SK-N-SH treated with all-trans-retinoic acid at 6 μM for 48 hours (cell line): ENCODE measurements around the gene STUM.

ENCODE experiments used
- ATAC-seq: fragments of 200-7000 bp; cut with Tn5 transposase; 3 replicates; pipeline ENCODE4 v1.9.1; 2020; ENCODE audit warnings: mild to moderate bottlenecking, moderate library complexity
- ARNTL ChIP-seq: fragments of 450-650 bp; formaldehyde crosslinking; IDR thresholded peaks from 2 replicates; pipeline ENCODE4 v1.5.0; 2020; ENCODE audit warnings: low read depth, mild to moderate bottlenecking, moderate library complexity, borderline replicate concordance
- BACH2 ChIP-seq: fragments of 250-450 bp; sonication (Bioruptor Pico); IDR thresholded peaks from 2 replicates; pipeline ENCODE4 v1.9.0; 2021; ENCODE audit warnings: mild to moderate bottlenecking, borderline replicate concordance
- CSRNP3 ChIP-seq: fragments of 250-450 bp; sonication (Bioruptor Pico); IDR thresholded peaks from 2 replicates; pipeline ENCODE4 v1.5.1; 2021; ENCODE audit warnings: mild to moderate bottlenecking, moderate library complexity
- ESRRG ChIP-seq: fragments of 250-450 bp; sonication (Bioruptor Pico); IDR thresholded peaks from 2 replicates; pipeline ENCODE4 v1.6.1; 2021; ENCODE audit warnings: mild to moderate bottlenecking
- ISL1 ChIP-seq: fragments of 250-450 bp; sonication (Bioruptor Pico); IDR thresholded peaks from 2 replicates; pipeline ENCODE4 v2.1.2; 2022; ENCODE audit warnings: mild to moderate bottlenecking, moderate library complexity
- OSR1 ChIP-seq: fragments of 250-450 bp; sonication (Bioruptor Pico); IDR thresholded peaks from 2 replicates; pipeline ENCODE4 v1.8.0; 2022; ENCODE audit warnings: moderate library complexity, mild to moderate bottlenecking, inconsistent platforms
- PATZ1 ChIP-seq: fragments of 250-450 bp; sonication (Bioruptor Pico); IDR thresholded peaks from 2 replicates; pipeline ENCODE4 v1.8.0; 2020; ENCODE audit warnings: mild to moderate bottlenecking, moderate library complexity, borderline replicate concordance
- POU6F1 ChIP-seq: fragments of 250-450 bp; sonication (Bioruptor Pico); IDR thresholded peaks from 2 replicates; pipeline ENCODE4 v1.8.0; 2021; ENCODE audit warnings: low read depth, mild to moderate bottlenecking, moderate library complexity, borderline replicate concordance
- PPARA ChIP-seq: fragments of 250-450 bp; sonication (Bioruptor Pico); IDR thresholded peaks from 2 replicates; pipeline ENCODE4 v1.5.0; 2020; ENCODE audit warnings: mild to moderate bottlenecking, borderline replicate concordance
- RARB ChIP-seq: fragments of 250-450 bp; sonication (Bioruptor Pico); IDR thresholded peaks from 2 replicates; pipeline ENCODE4 v1.8.0; 2021; ENCODE audit warnings: mild to moderate bottlenecking, moderate library complexity
- SNAI2 ChIP-seq: fragments of 250-450 bp; sonication (Bioruptor Pico); IDR thresholded peaks from 2 replicates; pipeline ENCODE4 v1.5.0; 2020; ENCODE audit warnings: mild to moderate bottlenecking, moderate library complexity
- TOX ChIP-seq: fragments of 250-450 bp; sonication (Bioruptor Pico); IDR thresholded peaks from 2 replicates; pipeline ENCODE4 v1.8.0; 2021; ENCODE audit warnings: mild to moderate bottlenecking, moderate library complexity, borderline replicate concordance
- TSHZ2 ChIP-seq: fragments of 250-450 bp; sonication (Bioruptor Pico); IDR thresholded peaks from 2 replicates; pipeline ENCODE4 v1.5.0; 2020; ENCODE audit warnings: mild to moderate bottlenecking, moderate library complexity
- ZC3H10 ChIP-seq: fragments of 250-450 bp; sonication (Bioruptor Pico); IDR thresholded peaks from 2 replicates; pipeline ENCODE4 v1.5.1; 2021; ENCODE audit warnings: mild to moderate bottlenecking, moderate library complexity
- ZFP3 ChIP-seq: fragments of 250-450 bp; sonication (Bioruptor Pico); IDR thresholded peaks from 2 replicates; pipeline ENCODE4 v1.5.0; 2020; ENCODE audit warnings: mild to moderate bottlenecking, moderate library complexity
- ZFP30 ChIP-seq: fragments of 450-650 bp; formaldehyde crosslinking; IDR thresholded peaks from 2 replicates; pipeline ENCODE4 v1.5.0; 2022; ENCODE audit warnings: mild to moderate bottlenecking, moderate library complexity
- ZNF565 ChIP-seq: fragments of 450-650 bp; formaldehyde crosslinking; conservative IDR thresholded peaks from 2 replicates; pipeline ENCODE4 v1.5.0; 2020; ENCODE audit warnings: low read depth, mild to moderate bottlenecking, moderate library complexity
- ZNF70 ChIP-seq: fragments of 450-650 bp; formaldehyde crosslinking; IDR thresholded peaks from 2 replicates; pipeline ENCODE4 v1.5.0; 2020; ENCODE audit warnings: mild to moderate bottlenecking, moderate library complexity
- ZNF8 ChIP-seq: fragments of 450-650 bp; formaldehyde crosslinking; IDR thresholded peaks from 2 replicates; pipeline ENCODE4 v1.5.0; 2020; ENCODE audit warnings: mild to moderate bottlenecking, moderate library complexity

Gene STUM

GRCh38 chr1:226645279-226645976, 96.9 kb downstream of the STUM start (continued):
- no peak for TF ChIP-seq PATZ1
- TF ChIP-seq ISL1, result no peak
- no peak for TF ChIP-seq ESRRG (CRISPR knock-in tag)
- TF ChIP-seq, all 23 proteins: peak for 0

- ATAC-seq, result no peak
- TF ChIP-seq SNAI2 (CRISPR knock-in tag) (no peak), TSHZ2 (CRISPR knock-in tag) (no peak), PPARA (no peak), ISL1 (no peak), BACH2 (CRISPR knock-in tag) (no peak), ZNF565 (CRISPR knock-in tag) (no peak), TOX (no peak), ESRRG (CRISPR knock-in tag) (no peak), ARNTL (CRISPR knock-in tag) (no peak), ZFP30 (CRISPR knock-in tag) (no peak), ZNF70 (CRISPR knock-in tag) (no peak), CSRNP3 (CRISPR knock-in tag) (no peak), PATZ1 (no peak), ZFP3 (CRISPR knock-in tag) (no peak), OSR1 (CRISPR knock-in tag) (no peak)
Measured at GRCh38 chr1:226646026-226646869, 97.7 kb downstream of the STUM start.

- ATAC-seq, result no peak
- TF ChIP-seq ZNF70 (CRISPR knock-in tag), result no peak
Measured at GRCh38 chr1:226646870-226647449, 98.4 kb downstream of the STUM start.

- TF ChIP-seq BACH2 (CRISPR knock-in tag) (no peak), ESRRG (CRISPR knock-in tag) (no peak), OSR1 (CRISPR knock-in tag) (no peak), POU6F1 (CRISPR knock-in tag) (no peak), CSRNP3 (CRISPR knock-in tag) (no peak), ZNF8 (CRISPR knock-in tag) (no peak), RARB (CRISPR knock-in tag) (no peak), TOX (no peak), SNAI2 (CRISPR knock-in tag) (no peak), PPARA (no peak), ISL1 (no peak), ZC3H10 (CRISPR knock-in tag) (no peak), ZNF565 (CRISPR knock-in tag) (no peak)
- no peak for ATAC-seq
Measured at GRCh38 chr1:226647719-226648118, 99.2 kb downstream of the STUM start.
